SU-DHL-6 (cell line): ENCODE measurements around the gene OCEL1.

ENCODE experiments used
- EZH2phosphoT487 ChIP-seq: fragments of 200-600 bp; sonication (generic), shearing (Covaris generic); conservative IDR thresholded peaks from 2 replicates; pipeline ENCODE4 v1.6.1; 2018; ENCODE audit warnings: mild to moderate bottlenecking, antibody characterized with exemption, low read length, moderate library complexity, mixed read lengths
- TF ChIP-seq, protein P1 (sequence below): fragments of 200-600 bp; sonication (generic); IDR thresholded peaks from one replicate; pipeline ENCODE4 v1.5.1; 2017; ENCODE audit warnings: antibody characterized with exemption, mild to moderate bottlenecking, low read length, moderate library complexity; ENCODE audit not compliant: insufficient read depth, poor library complexity, severe bottlenecking

DNA sequence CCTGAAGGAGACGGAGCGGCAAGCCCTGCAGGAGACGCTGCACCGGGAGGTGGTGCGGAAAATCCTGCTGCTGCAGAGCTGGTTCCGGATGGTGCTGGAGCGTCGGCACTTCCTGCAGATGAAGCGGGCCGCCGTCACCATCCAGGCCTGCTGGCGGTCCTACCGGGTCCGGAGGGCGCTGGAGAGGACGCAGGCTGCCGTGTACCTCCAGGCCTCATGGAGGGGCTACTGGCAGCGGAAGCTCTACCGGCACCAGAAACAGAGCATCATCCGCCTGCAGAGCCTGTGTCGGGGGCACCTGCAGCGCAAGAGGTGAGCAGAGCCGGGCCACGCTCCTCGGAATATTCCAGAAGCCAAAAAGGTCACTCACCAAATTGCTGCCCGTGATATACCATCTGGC lies 33.3 kb upstream of the OCEL1 start:
- TF ChIP-seq, protein P1, sequence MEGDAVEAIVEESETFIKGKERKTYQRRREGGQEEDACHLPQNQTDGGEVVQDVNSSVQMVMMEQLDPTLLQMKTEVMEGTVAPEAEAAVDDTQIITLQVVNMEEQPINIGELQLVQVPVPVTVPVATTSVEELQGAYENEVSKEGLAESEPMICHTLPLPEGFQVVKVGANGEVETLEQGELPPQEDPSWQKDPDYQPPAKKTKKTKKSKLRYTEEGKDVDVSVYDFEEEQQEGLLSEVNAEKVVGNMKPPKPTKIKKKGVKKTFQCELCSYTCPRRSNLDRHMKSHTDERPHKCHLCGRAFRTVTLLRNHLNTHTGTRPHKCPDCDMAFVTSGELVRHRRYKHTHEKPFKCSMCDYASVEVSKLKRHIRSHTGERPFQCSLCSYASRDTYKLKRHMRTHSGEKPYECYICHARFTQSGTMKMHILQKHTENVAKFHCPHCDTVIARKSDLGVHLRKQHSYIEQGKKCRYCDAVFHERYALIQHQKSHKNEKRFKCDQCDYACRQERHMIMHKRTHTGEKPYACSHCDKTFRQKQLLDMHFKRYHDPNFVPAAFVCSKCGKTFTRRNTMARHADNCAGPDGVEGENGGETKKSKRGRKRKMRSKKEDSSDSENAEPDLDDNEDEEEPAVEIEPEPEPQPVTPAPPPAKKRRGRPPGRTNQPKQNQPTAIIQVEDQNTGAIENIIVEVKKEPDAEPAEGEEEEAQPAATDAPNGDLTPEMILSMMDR = no peak
- TF ChIP-seq EZH2phosphoT487 = no peak
